BJ (cell line): ENCODE measurements around the gene LY6G5C. TPM values are rescaled to one million over a fixed set of nuclear protein-coding genes. Genes with fewer than 3 reads are reported as not detected.

Experiments
- CTCF ChIA-PET: fragments of 350-600 bp; formaldehyde crosslinking; extraction: SDS; loops from one replicate; lab custom pipeline; 2021; ENCODE audit warnings: antibody characterized with exemption, inconsistent platforms; lab: Yijun Ruan, JAX
- POLR2A ChIA-PET: fragments of 300-600 bp; sonication (Branson Sonifier 250); formaldehyde crosslinking; extraction: SDS; loops from one replicate; lab custom pipeline; 2021; ENCODE audit warnings: antibody characterized with exemption; lab: Charles Lee
- DNase-seq: peaks from one replicate; pipeline ENCODE4 v3.0.0-alpha.2; 2011; ENCODE audit warnings: low read depth
- H3K27me3 ChIP-seq: 2 replicates; pipeline ENCODE4 v1.6.0; 2011; ENCODE audit warnings: low read length; ENCODE audit not compliant: control insufficient read depth, insufficient read depth
- H3K36me3 ChIP-seq: 2 replicates; pipeline ENCODE4 v1.5.1; 2011; ENCODE audit warnings: low read length; ENCODE audit not compliant: control insufficient read depth, insufficient read depth
- H3K4me3 ChIP-seq: 2 replicates; pipeline ENCODE4 v1.5.1; 2011; ENCODE audit warnings: low read depth, mild to moderate bottlenecking, control low read depth, low read length
- polyA plus RNA-seq: library from polyadenylated mRNA; depleted of rRNA; stranded (reverse); fragments of >200 nt; gene quantifications from 2 replicates; pipeline ENCODE4 v1.2.3, GENCODE V29; 2011
- TF ChIP-seq, protein P1 (sequence below): IDR thresholded peaks from 2 replicates; pipeline ENCODE4 v1.5.1; 2011; ENCODE audit warnings: low read depth, mild to moderate bottlenecking, control low read depth, inconsistent platforms, low read length, moderate library complexity; ENCODE audit not compliant: insufficient read depth

The LY6G5C gene
- polyA plus RNA-seq, 1 experiment = 3.6 TPM

DNA sequence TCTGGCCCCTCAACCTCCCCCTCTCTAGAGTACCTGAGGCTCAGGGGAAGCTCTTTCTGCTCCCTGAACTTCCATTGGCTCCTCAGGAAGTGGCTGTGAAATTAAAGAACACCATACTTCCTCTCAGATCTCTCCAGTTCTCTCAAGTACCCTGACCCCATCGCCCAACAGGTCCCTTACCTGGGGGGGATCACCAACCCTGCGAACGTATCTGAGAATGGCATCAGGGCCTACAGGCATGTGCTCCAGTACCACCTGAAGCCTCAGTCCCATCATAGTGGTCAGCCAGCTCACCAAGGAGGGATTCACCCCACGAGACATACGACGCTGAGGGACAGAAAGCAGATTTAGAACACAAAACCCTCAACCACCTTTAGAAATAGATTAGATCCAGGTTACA is 40.3 kb downstream of the LY6G5C start:
- DNase-seq = no peak
- TF ChIP-seq, protein P1, sequence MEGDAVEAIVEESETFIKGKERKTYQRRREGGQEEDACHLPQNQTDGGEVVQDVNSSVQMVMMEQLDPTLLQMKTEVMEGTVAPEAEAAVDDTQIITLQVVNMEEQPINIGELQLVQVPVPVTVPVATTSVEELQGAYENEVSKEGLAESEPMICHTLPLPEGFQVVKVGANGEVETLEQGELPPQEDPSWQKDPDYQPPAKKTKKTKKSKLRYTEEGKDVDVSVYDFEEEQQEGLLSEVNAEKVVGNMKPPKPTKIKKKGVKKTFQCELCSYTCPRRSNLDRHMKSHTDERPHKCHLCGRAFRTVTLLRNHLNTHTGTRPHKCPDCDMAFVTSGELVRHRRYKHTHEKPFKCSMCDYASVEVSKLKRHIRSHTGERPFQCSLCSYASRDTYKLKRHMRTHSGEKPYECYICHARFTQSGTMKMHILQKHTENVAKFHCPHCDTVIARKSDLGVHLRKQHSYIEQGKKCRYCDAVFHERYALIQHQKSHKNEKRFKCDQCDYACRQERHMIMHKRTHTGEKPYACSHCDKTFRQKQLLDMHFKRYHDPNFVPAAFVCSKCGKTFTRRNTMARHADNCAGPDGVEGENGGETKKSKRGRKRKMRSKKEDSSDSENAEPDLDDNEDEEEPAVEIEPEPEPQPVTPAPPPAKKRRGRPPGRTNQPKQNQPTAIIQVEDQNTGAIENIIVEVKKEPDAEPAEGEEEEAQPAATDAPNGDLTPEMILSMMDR = no peak
- H3K36me3 ChIP-seq = peaks cover 52% of the 10 kb centered on the region
- CTCF ChIA-PET = interaction anchor here (3.6 kb wide), 1 partner anchor 11 kb away, joined by 15 read pairs; the partner anchor contains the start of gene BAG6
- H3K27me3 ChIP-seq = no peaks in the 10 kb centered on the region
- no peak overlapping the region for H3K4me3 ChIP-seq
- POLR2A ChIA-PET = interaction anchor here (0.5 kb wide), 1 partner anchor 62 kb away, joined by 4 read pairs; no protein-coding TSS in a partner anchor

DNA sequence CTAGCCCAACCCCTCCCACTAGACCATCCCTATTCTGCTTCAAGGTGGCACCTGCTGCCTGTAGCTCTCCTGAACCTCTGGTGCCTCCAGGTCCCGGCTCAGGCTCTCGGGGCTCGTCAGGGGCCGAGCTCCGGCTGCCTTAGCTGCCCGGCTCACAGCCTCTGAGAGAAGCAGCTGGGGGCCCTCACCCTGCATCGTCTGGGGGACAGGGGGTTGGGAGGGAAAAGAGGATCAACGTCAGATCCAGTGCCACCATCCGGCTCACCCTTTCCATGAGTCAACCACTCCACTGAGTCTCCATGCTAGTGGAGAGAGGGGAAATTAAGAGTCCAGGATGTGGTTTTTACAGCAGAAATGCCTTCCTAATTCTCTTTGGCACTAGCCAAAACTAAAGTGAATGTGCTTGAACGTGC is 41.4 kb downstream of the LY6G5C start:
- Histone ChIP-seq H3K36me3 (peaks cover 52% of the 10 kb centered on the region), H3K4me3 (no peak overlapping the region), H3K27me3 (no peaks in the 10 kb centered on the region)
- DNase-seq = no peak
- POLR2A ChIA-PET = no interaction called here
- TF ChIP-seq, protein P1 = no peak
- CTCF ChIA-PET = interaction anchor here (0.9 to 3.6 kb wide), 3 partner anchors 10 to 92 kb away, joined by 3 to 15 read pairs (median 3); partner anchors contain the start of genes BAG6 and NFKBIL1

DNA sequence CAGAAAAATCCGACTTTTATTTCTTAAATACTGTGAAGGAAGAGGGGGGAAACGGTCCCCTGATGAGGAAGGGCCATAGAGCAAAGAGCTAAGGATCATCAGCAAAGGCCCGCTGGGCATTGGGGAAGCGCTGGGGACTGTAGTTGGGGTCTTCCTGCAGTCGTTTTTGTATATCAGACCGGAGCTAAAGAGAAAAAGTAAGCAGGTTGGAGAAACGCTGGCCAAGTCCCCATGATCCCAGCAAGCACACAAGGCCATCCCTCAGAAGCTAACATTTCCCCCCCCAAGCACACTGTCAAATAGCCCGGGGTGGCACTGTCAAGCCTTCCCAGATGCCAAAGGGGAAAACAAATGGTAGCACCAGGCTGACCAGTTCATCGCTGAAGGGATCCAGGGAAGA is 41.8 kb downstream of the LY6G5C start:
- H3K27me3 ChIP-seq = no peaks in the 10 kb centered on the region
- H3K4me3 ChIP-seq = no peak overlapping the region
- POLR2A ChIA-PET = no interaction called here
- peaks cover 51% of the 10 kb centered on the region for H3K36me3 ChIP-seq
- TF ChIP-seq, protein P1 = no peak
- CTCF ChIA-PET = interaction anchor here (0.9 to 3.6 kb wide), 2 partner anchors 13 to 92 kb away, joined by 3 to 15 read pairs; partner anchors contain the start of genes BAG6 and NFKBIL1
- DNase-seq = no peak

DNA sequence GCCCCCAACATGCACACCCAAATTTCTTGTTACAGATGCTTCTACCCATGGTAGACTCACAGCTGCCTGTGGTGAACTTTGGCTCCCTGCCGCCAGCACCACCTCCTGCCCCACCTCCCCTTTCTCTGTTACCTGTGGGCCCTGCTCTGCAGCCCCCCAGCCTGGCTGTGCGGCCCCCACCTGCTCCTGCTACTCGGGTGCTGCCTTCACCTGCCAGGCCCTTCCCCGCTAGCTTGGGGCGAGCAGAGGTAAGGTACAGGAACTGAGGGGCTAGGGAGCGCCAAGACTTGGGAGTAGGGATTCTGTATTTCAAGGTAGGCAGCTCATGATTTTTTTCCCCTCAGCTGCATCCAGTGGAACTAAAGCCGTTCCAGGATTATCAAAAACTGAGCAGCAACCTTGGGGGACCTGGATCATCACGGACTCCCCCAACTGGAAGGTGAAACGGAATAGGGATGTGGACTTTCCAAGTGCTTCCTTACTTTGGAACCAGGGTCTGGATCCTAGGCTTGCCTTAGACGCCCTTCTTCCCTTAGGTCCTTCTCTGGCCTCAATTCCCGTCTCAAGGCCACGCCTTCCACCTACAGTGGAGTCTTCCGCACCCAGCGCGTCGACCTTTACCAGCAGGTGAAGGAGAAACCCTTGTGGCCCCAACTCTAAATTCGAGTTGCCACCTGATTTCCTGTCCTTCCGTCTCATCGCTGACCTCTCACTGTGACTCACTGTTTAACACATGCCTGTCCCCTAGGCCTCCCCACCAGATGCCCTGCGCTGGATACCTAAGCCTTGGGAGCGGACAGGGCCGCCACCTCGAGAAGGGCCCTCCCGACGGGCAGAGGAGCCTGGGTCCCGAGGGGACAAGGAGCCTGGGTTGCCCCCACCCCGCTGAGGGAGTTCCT is 43.9 kb downstream of the LY6G5C start:
- POLR2A ChIA-PET = interaction anchor here (1.0 kb wide), 2 partner anchors 15 to 24 kb away, joined by 3 read pairs; partner anchors contain the start of gene C6orf47
- H3K27me3 ChIP-seq = no peaks in the 10 kb centered on the region
- CTCF ChIA-PET = interaction anchor here (0.8 to 1.0 kb wide), 2 partner anchors 10 to 11 kb away, joined by 3 to 4 read pairs; no protein-coding TSS in a partner anchor
- TF ChIP-seq, protein P1 = no peak
- H3K36me3 ChIP-seq = peaks cover 57% of the 10 kb centered on the region
- no peak overlapping the region for H3K4me3 ChIP-seq
- DNase-seq = no peak

DNA sequence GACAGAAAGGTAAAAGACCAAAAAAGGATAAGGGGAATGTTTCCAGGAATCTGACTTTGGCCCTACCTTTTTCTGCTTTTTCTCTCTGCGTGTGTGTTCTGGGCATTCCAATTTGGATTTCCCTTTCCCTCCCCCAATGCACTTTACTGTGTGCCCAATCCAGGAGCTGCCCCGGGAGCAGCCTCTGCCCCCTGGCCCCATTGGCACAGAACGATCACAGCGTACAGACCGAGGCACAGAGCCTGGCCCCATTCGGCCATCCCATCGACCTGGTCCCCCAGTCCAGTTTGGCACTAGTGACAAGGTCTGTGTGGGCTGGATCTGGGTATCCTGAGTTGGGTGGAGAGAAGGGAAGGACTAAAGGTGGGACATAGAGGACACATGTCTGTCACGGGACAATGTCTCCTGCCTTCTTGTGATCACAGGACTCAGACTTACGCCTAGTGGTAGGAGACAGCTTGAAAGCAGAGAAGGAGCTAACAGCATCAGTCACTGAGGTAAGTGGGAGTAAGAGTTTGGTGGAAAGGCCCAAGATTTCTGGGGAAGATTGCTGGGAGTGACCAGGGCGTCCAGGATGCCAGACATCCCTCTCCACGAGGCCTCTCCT is 45.8 kb downstream of the LY6G5C start:
- Histone ChIP-seq H3K36me3 (peaks cover 62% of the 10 kb centered on the region), H3K4me3 (no peak overlapping the region), H3K27me3 (no peaks in the 10 kb centered on the region)
- POLR2A ChIA-PET = no interaction called here
- TF ChIP-seq, protein P1 = no peak
- CTCF ChIA-PET = interaction anchor here (1.5 kb wide), 1 partner anchor 8 kb away, joined by 3 read pairs; no protein-coding TSS in a partner anchor
- no peak for DNase-seq
